Parathyroid adenoma (tissue), 2 donors: ENCODE results near the gene KMT5C.

Experiments
- H2AFZ ChIP-seq: fragments of 300-600 bp; sonication (generic); one replicate; pipeline ENCODE4 v1.7.0; 2017; ENCODE audit warnings: antibody characterized with exemption, mild to moderate bottlenecking
- H3K27ac ChIP-seq: fragments of 300-600 bp; sonication (generic); one replicate; pipeline ENCODE4 v1.7.0; 2017
- H3K27me3 ChIP-seq: fragments of 300-600 bp; sonication (generic); one replicate; pipeline ENCODE4 v1.7.0; 2017; ENCODE audit warnings: low read length; ENCODE audit not compliant: control insufficient read depth, insufficient read depth
- H3K36me3 ChIP-seq: fragments of 300-600 bp; sonication (generic); one replicate; pipeline ENCODE4 v1.7.0; 2017; ENCODE audit warnings: low read length; ENCODE audit not compliant: control insufficient read depth, insufficient read depth
- H3K4me1 ChIP-seq: fragments of 300-600 bp; sonication (generic); one replicate; pipeline ENCODE4 v1.7.0; 2017; ENCODE audit warnings: control low read depth
- H3K4me2 ChIP-seq: fragments of 300-600 bp; sonication (generic); one replicate; pipeline ENCODE4 v1.7.0; 2017; ENCODE audit warnings: low read length
- H3K4me3 ChIP-seq: fragments of 300-600 bp; sonication (generic); one replicate; pipeline ENCODE4 v1.7.0; 2017; ENCODE audit warnings: low read depth, low read length
- H3K79me2 ChIP-seq: fragments of 300-600 bp; sonication (generic); one replicate; pipeline ENCODE4 v1.7.0; 2017; ENCODE audit warnings: control low read depth
- H3K9ac ChIP-seq: fragments of 300-600 bp; sonication (generic); one replicate; pipeline ENCODE4 v1.7.0; 2017; ENCODE audit warnings: mild to moderate bottlenecking
- H3K9me3 ChIP-seq: fragments of 300-600 bp; sonication (generic); one replicate; pipeline ENCODE4 v1.7.0; 2017; ENCODE audit warnings: low read length; ENCODE audit not compliant: control insufficient read depth
- CTCF ChIP-seq: fragments of 300-600 bp; sonication (generic); IDR thresholded peaks from one replicate; pipeline ENCODE4 v1.7.0; 2017; ENCODE audit warnings: antibody characterized with exemption, mild to moderate bottlenecking
- donor health status: primary hyperparathyroidism.

The KMT5C gene

GRCh38 chr19:55314396-55314795, 25.3 kb upstream of the KMT5C start:
- no peak for TF ChIP-seq CTCF
- H3K4me2 ChIP-seq, result no peak overlapping the region
- no peak overlapping the region for H3K4me3 ChIP-seq
- H3K36me3 ChIP-seq, result no peaks in the 10 kb centered on the region
- no peak overlapping the region for H3K9ac ChIP-seq
- no peaks in the 10 kb centered on the region for H3K9me3 ChIP-seq
- H3K79me2 ChIP-seq, result no peaks in the 10 kb centered on the region
- no peak overlapping the region for H2AFZ ChIP-seq
- no peak overlapping the region for H3K27ac ChIP-seq
- H3K4me1 ChIP-seq, result no peaks in the 10 kb centered on the region
- H3K27me3 ChIP-seq, result no peaks in the 10 kb centered on the region

DNA sequence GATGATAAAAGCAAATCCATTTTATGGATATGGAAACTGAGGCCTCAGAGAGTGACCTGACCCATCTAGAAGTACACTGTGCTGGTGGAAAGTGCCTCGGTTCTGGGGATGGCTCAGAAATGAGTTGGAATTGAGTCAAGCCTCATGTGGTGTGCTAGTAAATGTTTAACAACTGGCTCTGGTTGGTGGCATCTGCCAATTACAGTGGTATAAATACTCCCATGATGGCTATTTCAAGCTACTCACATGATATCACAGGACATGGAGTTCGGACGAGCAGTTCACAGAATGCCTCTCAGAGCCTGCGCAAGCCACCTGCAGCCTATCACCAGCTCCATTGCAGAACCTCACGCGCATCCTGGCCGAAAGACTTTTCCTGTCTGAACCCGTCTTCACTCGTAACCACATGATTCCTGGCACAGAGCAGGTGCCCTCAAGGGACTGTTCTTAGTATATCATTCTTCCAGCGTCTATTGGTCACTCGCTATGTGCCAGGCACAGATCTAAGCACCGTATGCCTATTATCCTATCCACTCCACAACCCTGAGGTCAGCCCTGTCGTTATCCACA, 23.6 kb upstream of the KMT5C start:
- H2AFZ ChIP-seq, result no peak overlapping the region
- no peak overlapping the region for H3K4me3 ChIP-seq
- no peaks in the 10 kb centered on the region for H3K4me1 ChIP-seq
- no peaks in the 10 kb centered on the region for H3K9me3 ChIP-seq
- no peaks in the 10 kb centered on the region for H3K79me2 ChIP-seq
- H3K36me3 ChIP-seq, result no peaks in the 10 kb centered on the region
- no peak overlapping the region for H3K9ac ChIP-seq
- H3K27me3 ChIP-seq, result no peaks in the 10 kb centered on the region
- no peak overlapping the region for H3K27ac ChIP-seq
- H3K4me2 ChIP-seq, result no peak overlapping the region
- TF ChIP-seq CTCF, result no peak

DNA sequence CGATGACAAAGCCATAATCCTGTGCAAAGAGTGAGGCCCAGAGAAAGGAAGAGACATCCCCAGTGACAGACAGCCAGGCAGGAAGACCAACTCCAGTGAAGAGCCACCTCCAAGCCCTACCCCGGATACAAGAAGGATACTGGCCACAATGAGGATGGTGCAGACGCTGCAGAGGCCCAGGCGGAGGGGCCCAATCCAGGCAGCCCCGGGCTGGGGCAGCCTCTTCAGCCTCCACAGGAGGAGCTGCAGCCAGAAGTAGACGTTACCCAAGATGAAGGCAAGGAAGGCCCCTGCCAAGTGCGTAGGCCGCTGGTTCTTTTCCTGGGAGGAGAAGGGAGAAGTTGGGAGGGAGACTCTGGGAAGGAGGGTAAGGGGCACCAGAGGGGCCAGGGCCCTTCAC, 23.0 kb upstream of the KMT5C start:
- Histone ChIP-seq H3K36me3 (no peaks in the 10 kb centered on the region), H3K27me3 (no peaks in the 10 kb centered on the region), H3K9ac (no peak overlapping the region), H3K79me2 (no peaks in the 10 kb centered on the region), H3K27ac (no peak overlapping the region), H3K4me2 (no peak overlapping the region), H3K4me1 (no peaks in the 10 kb centered on the region), H3K4me3 (no peak overlapping the region), H3K9me3 (no peaks in the 10 kb centered on the region), H2AFZ (no peak overlapping the region)
- no peak for TF ChIP-seq CTCF

GRCh38 chr19:55319785-55320184, 19.9 kb upstream of the KMT5C start:
- no peak overlapping the region for H3K27ac ChIP-seq
- H3K9me3 ChIP-seq, result no peaks in the 10 kb centered on the region
- H3K36me3 ChIP-seq, result no peaks in the 10 kb centered on the region
- no peak overlapping the region for H3K4me2 ChIP-seq
- no peak overlapping the region for H3K9ac ChIP-seq
- H2AFZ ChIP-seq, result no peak overlapping the region
- H3K4me3 ChIP-seq, result no peak overlapping the region
- no peak for TF ChIP-seq CTCF
- H3K27me3 ChIP-seq, result no peaks in the 10 kb centered on the region
- H3K4me1 ChIP-seq, result no peaks in the 10 kb centered on the region
- H3K79me2 ChIP-seq, result no peaks in the 10 kb centered on the region

DNA sequence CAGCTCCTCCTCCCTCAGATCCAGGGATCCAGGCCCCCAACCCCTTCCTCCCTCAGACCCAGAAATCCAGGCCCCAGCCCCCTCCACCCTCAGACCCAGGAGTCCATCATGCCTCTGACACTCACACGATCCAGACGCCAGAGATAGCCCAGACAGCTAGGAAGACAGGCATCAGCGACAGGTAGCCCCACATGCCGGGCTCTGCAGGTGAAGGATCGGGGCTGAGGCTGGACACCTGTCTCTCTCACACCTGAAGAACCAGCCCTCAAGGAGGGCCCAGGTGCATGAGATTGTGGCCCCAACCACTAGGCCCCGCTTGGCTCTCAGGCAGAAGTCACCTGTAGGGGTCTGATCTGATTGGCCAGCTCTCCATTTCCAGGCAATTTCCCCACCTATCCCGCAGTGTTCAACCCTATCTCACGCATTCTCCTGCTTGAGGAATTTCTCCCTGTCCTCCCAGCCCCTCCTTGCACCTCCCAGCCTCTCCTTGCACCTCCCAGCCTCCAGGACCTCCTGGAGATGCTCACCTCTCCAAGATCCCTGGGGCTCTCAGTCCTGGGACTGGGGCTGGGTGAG, 18.7 kb upstream of the KMT5C start:
- H3K4me1 ChIP-seq, result no peaks in the 10 kb centered on the region
- H3K36me3 ChIP-seq, result no peaks in the 10 kb centered on the region
- H3K27me3 ChIP-seq, result no peaks in the 10 kb centered on the region
- no peaks in the 10 kb centered on the region for H3K79me2 ChIP-seq
- H3K9me3 ChIP-seq, result no peaks in the 10 kb centered on the region
- no peak overlapping the region for H3K9ac ChIP-seq
- H3K4me2 ChIP-seq, result no peak overlapping the region
- H3K4me3 ChIP-seq, result no peak overlapping the region
- no peak overlapping the region for H2AFZ ChIP-seq
- TF ChIP-seq CTCF, result no peak
- H3K27ac ChIP-seq, result no peak overlapping the region
